HG03432 (cell line): ENCODE results near the gene LCORL.
"Not testable (repeated sequence)": the region's sequence is repeated elsewhere in the genome, so short reads cannot be mapped to it uniquely, and the experiment has no call there.

Source experiments
- ATAC-seq: cut with Tn5 transposase; IDR thresholded peaks from one replicate; pipeline ENCODE4 v1.9.1; 2021; ENCODE audit warnings: mild to moderate bottlenecking, moderate library complexity; ENCODE audit not compliant: unreplicated experiment

The LCORL gene

GRCh38 chr4:18020671-18021469 lies 685 bp downstream of the LCORL start:
- peak; percentile 26 for ATAC-seq

- no peak for ATAC-seq
These were observed 1.3 kb downstream of the LCORL start for GRCh38 chr4:18020145-18020670.

- no peak for ATAC-seq
These were observed 7.3 kb downstream of the LCORL start for GRCh38 chr4:18014269-18014668.

GRCh38 chr4:18012807-18013462 lies 8.6 kb downstream of the LCORL start:
- no peak for ATAC-seq

GRCh38 chr4:18012134-18012806 lies 9.3 kb downstream of the LCORL start:
- ATAC-seq = no peak

- peak; percentile 72 for ATAC-seq
These were observed 13.9 kb downstream of the LCORL start for GRCh38 chr4:18007625-18008024.

GRCh38 chr4:18006432-18006831 lies 15.1 kb downstream of the LCORL start:
- not testable (repeated sequence) for ATAC-seq

GRCh38 chr4:17997129-17997528 lies 24.4 kb downstream of the LCORL start:
- no peak for ATAC-seq

- ATAC-seq = no peak
These were observed 26.4 kb downstream of the LCORL start for GRCh38 chr4:17995165-17995564.

GRCh38 chr4:17985832-17986231 lies 35.7 kb downstream of the LCORL start:
- no peak for ATAC-seq

GRCh38 chr4:17981063-17981462 lies 40.5 kb downstream of the LCORL start:
- no peak for ATAC-seq

- ATAC-seq = no peak
These were observed 52.8 kb downstream of the LCORL start for GRCh38 chr4:17968721-17969120.

- no peak for ATAC-seq
These were observed 54.5 kb downstream of the LCORL start for GRCh38 chr4:17967078-17967477.

GRCh38 chr4:17966312-17966711 lies 55.2 kb downstream of the LCORL start:
- ATAC-seq = no peak

- ATAC-seq = no peak
These were observed 57.0 kb downstream of the LCORL start for GRCh38 chr4:17964576-17964975.

- ATAC-seq = no peak
These were observed 59.4 kb downstream of the LCORL start for GRCh38 chr4:17962171-17962570.

GRCh38 chr4:17961249-17961648 lies 60.3 kb downstream of the LCORL start:
- no peak for ATAC-seq

- ATAC-seq = no peak
These were observed 63.4 kb downstream of the LCORL start for GRCh38 chr4:17958181-17958580.

- no peak for ATAC-seq
These were observed 63.9 kb downstream of the LCORL start for GRCh38 chr4:17957688-17958087.

- ATAC-seq = no peak
These were observed 65.3 kb downstream of the LCORL start for GRCh38 chr4:17956245-17956644.

- ATAC-seq = no peak
These were observed 76.3 kb downstream of the LCORL start for GRCh38 chr4:17945303-17945702.

- ATAC-seq = no peak
These were observed 79.8 kb downstream of the LCORL start for GRCh38 chr4:17941731-17942130.
